ENCODE measurements around the gene KRTAP10-1.
"Not testable (repeated sequence)": the region's sequence is repeated elsewhere in the genome, so short reads cannot be mapped to it uniquely, and the experiment has no call there.

DNA sequence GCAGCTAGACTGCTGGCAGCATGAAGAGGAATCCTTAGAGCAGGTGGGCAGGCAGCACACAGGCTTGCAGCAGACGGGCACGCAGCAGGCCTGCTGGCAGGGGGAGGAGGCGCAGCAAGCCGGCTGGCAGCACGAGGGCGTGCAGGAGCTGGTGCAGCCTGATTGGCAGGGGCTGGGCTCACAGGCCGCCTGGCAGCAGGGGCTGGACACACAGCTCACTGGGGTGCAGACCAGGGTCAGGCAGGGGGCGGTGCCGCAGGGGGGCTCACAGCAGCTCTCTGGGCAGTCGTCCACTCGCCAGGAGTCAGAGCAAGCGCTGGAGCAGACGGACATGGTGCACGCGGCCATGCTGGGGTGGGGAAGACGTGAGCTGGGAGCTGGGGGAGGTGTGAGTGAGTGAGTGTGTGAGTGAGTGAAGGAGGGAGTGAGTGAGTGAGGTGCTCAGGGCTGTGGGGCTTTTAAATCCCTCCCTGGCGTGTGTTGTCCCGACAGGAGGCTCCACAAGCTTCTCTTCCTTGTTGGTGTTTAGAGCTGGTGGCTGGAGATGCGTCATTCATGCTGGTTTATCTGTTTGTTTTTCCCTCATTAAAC lies 40.3 kb upstream of the KRTAP10-1 start, which contains the start of gene KRTAP10-5:
- TF ChIP-seq EZH2 (IDR thresholded peaks at IDR 0.05; ENCODE audit: low read length, unreplicated experiment); EZH2phosphoT487 (IDR thresholded peaks at IDR 0.05; ENCODE audit: borderline replicate concordance, low read length): not testable (repeated sequence)
- TF ChIP-seq, protein P1, sequence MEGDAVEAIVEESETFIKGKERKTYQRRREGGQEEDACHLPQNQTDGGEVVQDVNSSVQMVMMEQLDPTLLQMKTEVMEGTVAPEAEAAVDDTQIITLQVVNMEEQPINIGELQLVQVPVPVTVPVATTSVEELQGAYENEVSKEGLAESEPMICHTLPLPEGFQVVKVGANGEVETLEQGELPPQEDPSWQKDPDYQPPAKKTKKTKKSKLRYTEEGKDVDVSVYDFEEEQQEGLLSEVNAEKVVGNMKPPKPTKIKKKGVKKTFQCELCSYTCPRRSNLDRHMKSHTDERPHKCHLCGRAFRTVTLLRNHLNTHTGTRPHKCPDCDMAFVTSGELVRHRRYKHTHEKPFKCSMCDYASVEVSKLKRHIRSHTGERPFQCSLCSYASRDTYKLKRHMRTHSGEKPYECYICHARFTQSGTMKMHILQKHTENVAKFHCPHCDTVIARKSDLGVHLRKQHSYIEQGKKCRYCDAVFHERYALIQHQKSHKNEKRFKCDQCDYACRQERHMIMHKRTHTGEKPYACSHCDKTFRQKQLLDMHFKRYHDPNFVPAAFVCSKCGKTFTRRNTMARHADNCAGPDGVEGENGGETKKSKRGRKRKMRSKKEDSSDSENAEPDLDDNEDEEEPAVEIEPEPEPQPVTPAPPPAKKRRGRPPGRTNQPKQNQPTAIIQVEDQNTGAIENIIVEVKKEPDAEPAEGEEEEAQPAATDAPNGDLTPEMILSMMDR (conservative IDR thresholded peaks at IDR 0.05; ENCODE audit: low read depth, low read length): not testable (repeated sequence)
